Measurements from ENCODE around the gene DNAH2. TPM values are rescaled to one million over a fixed set of nuclear protein-coding genes. Genes with fewer than 3 reads are reported as not detected.
"Not testable (repeated sequence)": the region's sequence is repeated elsewhere in the genome, so short reads cannot be mapped to it uniquely, and the experiment has no call there.

The DNAH2 gene
- total RNA-seq, 1 experiment from 2014 or later: 0.15 TPM

- H4K20me1 ChIP-seq (ENCODE audit: control insufficient read depth, insufficient read depth, insufficient read length): no peaks in the 10 kb centered on the region
- H3K18ac ChIP-seq (ENCODE audit: insufficient read length, low read depth, low read length): no peak overlapping the region
- H3K4me3 Mint-ChIP-seq: no peak overlapping the region
- H3K14ac ChIP-seq (ENCODE audit: insufficient read depth, low read length): no peak overlapping the region
- no peak overlapping the region for H2BK15ac ChIP-seq (ENCODE audit: low read depth, low read length)
- H3K56ac ChIP-seq (ENCODE audit: insufficient read length, low read depth, low read length): no peak overlapping the region
- H3K27me3 ChIP-seq (ENCODE audit: insufficient read depth, low read length): no peaks in the 10 kb centered on the region; the same call in 1 of the 2 replicates
- no peaks in the 10 kb centered on the region for H3K36me3 Mint-ChIP-seq (ENCODE audit: insufficient read depth in 1 of 3, low read depth in 3 of 3)
- no peak overlapping the region for H3K23ac ChIP-seq (ENCODE audit: insufficient read length, low read depth, low read length)
- no peak overlapping the region; a peak in 1 of 7 replicates for H3K27ac Mint-ChIP-seq
- no peak for TF ChIP-seq CTCF (conservative IDR thresholded peaks at IDR 0.05)
- no peak overlapping the region for H4K8ac ChIP-seq (replicated peaks; ENCODE audit: insufficient read length, low read depth, low read length)
- H3T11ph ChIP-seq (ENCODE audit: low read length): no peak overlapping the region
- peaks cover 16% of the 10 kb centered on the region for H3K27me3 Mint-ChIP-seq (ENCODE audit: low read depth)
- no peak overlapping the region for H3K4me2 ChIP-seq (ENCODE audit: insufficient read depth, insufficient read length, low read length)
- no peak overlapping the region for H2BK20ac ChIP-seq (ENCODE audit: low read depth, low read length, poor library complexity, severe bottlenecking)
- H2BK5ac ChIP-seq (ENCODE audit: insufficient read length, low read length): no peak overlapping the region
- H3K4me1 ChIP-seq (ENCODE audit: insufficient read depth, low read length): no peaks in the 10 kb centered on the region
- H3K9ac ChIP-seq (ENCODE audit: extremely low read depth, insufficient read length, low read length): no peak overlapping the region
- H3K79me2 ChIP-seq (ENCODE audit: insufficient read depth, low read length): no peaks in the 10 kb centered on the region
- H3K9me3 ChIP-seq (ENCODE audit: control insufficient read depth, low read depth, low read length): no peaks in the 10 kb centered on the region
- H4K5ac ChIP-seq (ENCODE audit: insufficient read length, low read depth, low read length): no peak overlapping the region
- H3K4ac ChIP-seq (ENCODE audit: low read depth, low read length): no peak overlapping the region
- no peak overlapping the region for H2BK120ac ChIP-seq (ENCODE audit: low read depth, low read length, poor library complexity, severe bottlenecking)
- H2BK12ac ChIP-seq (ENCODE audit: insufficient read length, low read depth, low read length): no peak overlapping the region
- no peak overlapping the region for H2AFZ ChIP-seq (ENCODE audit: low read length)
- H3K9me3 Mint-ChIP-seq: no peaks in the 10 kb centered on the region; a peak in 1 of 5 replicates
- H4K91ac ChIP-seq (ENCODE audit: insufficient read length, low read depth, low read length): no peak overlapping the region
- no peak overlapping the region for H3K27ac ChIP-seq (ENCODE audit: insufficient read length, low read depth, low read length)
- peaks cover under 1 to 4% of the 10 kb centered on the region in 2 experiments; a peak in 2 of 4 replicates for H3K4me1 Mint-ChIP-seq
- no peak for DNase-seq
- no peak overlapping the region for H2AK5ac ChIP-seq (ENCODE audit: insufficient read length, low read length)
- no CpG with 5 or more reads among the region's 11 CpGs for WGBS (ENCODE audit: extremely low coverage, insufficient read length, low lambda C conversion rate)
- H3K23me2 ChIP-seq (ENCODE audit: insufficient read length, low read depth, low read length, poor library complexity, severe bottlenecking): no peaks in the 10 kb centered on the region
- H3K79me1 ChIP-seq (ENCODE audit: insufficient read depth, low read depth, low read length, poor library complexity, severe bottlenecking): no peaks in the 10 kb centered on the region
Measured at GRCh38 chr17:7809086-7809790, 91.7 kb downstream of the DNAH2 start.

- not testable (repeated sequence) for H2BK15ac ChIP-seq (ENCODE audit: low read depth, low read length); H4K91ac ChIP-seq (ENCODE audit: insufficient read length, low read depth, low read length); H3K9me3 ChIP-seq (ENCODE audit: control insufficient read depth, low read depth, low read length); H3K23ac ChIP-seq (ENCODE audit: insufficient read length, low read depth, low read length); H3K14ac ChIP-seq (ENCODE audit: insufficient read depth, low read length); H3K36me3 Mint-ChIP-seq (ENCODE audit: insufficient read depth in 1 of 3, low read depth in 3 of 3); H3T11ph ChIP-seq (ENCODE audit: low read length); H3K56ac ChIP-seq (ENCODE audit: insufficient read length, low read depth, low read length); H3K4me1 Mint-ChIP-seq; H3K4me3 Mint-ChIP-seq; H3K27ac Mint-ChIP-seq; H3K79me2 ChIP-seq (ENCODE audit: insufficient read depth, low read length); H2BK120ac ChIP-seq (ENCODE audit: low read depth, low read length, poor library complexity, severe bottlenecking); DNase-seq; H2BK5ac ChIP-seq (ENCODE audit: insufficient read length, low read length); H3K79me1 ChIP-seq (ENCODE audit: insufficient read depth, low read depth, low read length, poor library complexity, severe bottlenecking); H3K27ac ChIP-seq (ENCODE audit: insufficient read length, low read depth, low read length); H3K4me2 ChIP-seq (ENCODE audit: insufficient read depth, insufficient read length, low read length); H4K20me1 ChIP-seq (ENCODE audit: control insufficient read depth, insufficient read depth, insufficient read length); H3K27me3 ChIP-seq (ENCODE audit: insufficient read depth, low read length); H3K9me3 Mint-ChIP-seq; H4K8ac ChIP-seq (replicated peaks; ENCODE audit: insufficient read length, low read depth, low read length); H2AK5ac ChIP-seq (ENCODE audit: insufficient read length, low read length); H3K4me1 ChIP-seq (ENCODE audit: insufficient read depth, low read length); H3K23me2 ChIP-seq (ENCODE audit: insufficient read length, low read depth, low read length, poor library complexity, severe bottlenecking); H3K4ac ChIP-seq (ENCODE audit: low read depth, low read length); H2AFZ ChIP-seq (ENCODE audit: low read length); H4K5ac ChIP-seq (ENCODE audit: insufficient read length, low read depth, low read length); H2BK12ac ChIP-seq (ENCODE audit: insufficient read length, low read depth, low read length); H3K18ac ChIP-seq (ENCODE audit: insufficient read length, low read depth, low read length); H2BK20ac ChIP-seq (ENCODE audit: low read depth, low read length, poor library complexity, severe bottlenecking); H3K9ac ChIP-seq (ENCODE audit: extremely low read depth, insufficient read length, low read length)
- H3K27me3 Mint-ChIP-seq (ENCODE audit: low read depth): peaks cover 16% of the 10 kb centered on the region
- WGBS (ENCODE audit: extremely low coverage, insufficient read length, low lambda C conversion rate): no CpG with 5 or more reads among the region's 9 CpGs
Measured at GRCh38 chr17:7809791-7810343, 92.3 kb downstream of the DNAH2 start.
